HG03045 (cell line): ENCODE results near the gene G6PC3.

ENCODE experiments used
- ATAC-seq: cut with Tn5 transposase; IDR thresholded peaks from one replicate; pipeline ENCODE4 v1.9.1; 2021; ENCODE audit warnings: mild to moderate bottlenecking, moderate library complexity; ENCODE audit not compliant: unreplicated experiment

The G6PC3 gene

GRCh38 chr17:44059101-44059892, 11.2 kb upstream of the G6PC3 start:
- no peak for ATAC-seq

DNA sequence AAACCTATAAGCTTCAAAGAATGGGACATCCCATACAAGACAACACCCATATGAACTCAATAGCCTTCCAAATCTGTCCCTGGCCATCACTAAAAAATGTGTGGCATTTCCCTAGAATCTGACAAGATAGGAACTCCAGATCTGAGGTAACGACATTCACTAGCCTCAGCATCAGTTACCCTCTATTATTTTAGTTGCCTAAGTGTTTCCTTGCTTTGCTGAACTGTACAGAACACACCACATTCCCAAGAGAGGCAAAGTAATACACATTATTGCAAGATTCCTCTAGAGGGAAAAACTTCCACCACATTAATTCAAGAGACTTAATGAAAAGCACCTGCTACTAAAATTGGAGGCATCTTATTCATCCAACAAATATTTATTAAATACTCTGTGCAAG, 9.1 kb upstream of the G6PC3 start:
- no peak for ATAC-seq

DNA sequence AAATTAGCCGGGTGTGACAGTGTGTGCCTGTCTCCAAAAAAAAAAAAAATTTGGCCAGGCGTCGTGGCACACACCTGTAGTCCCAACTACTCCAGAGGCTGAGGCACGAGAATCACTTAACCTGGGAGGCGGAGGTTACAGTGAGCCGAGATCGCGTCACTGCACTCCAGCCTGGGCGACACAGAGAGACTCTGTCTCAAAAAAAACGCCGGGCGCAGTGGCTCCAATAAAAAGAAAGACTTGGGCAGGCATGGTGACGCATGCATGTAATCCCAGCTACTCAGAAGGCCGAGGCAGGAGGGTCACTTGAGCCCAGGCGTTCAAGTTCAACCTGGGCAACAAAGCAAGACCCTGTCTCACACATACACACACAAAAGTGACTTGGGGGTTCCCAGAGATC, 7.7 kb upstream of the G6PC3 start:
- ATAC-seq: no peak

GRCh38 chr17:44063704-44064639, 6.6 kb upstream of the G6PC3 start:
- no peak for ATAC-seq

DNA sequence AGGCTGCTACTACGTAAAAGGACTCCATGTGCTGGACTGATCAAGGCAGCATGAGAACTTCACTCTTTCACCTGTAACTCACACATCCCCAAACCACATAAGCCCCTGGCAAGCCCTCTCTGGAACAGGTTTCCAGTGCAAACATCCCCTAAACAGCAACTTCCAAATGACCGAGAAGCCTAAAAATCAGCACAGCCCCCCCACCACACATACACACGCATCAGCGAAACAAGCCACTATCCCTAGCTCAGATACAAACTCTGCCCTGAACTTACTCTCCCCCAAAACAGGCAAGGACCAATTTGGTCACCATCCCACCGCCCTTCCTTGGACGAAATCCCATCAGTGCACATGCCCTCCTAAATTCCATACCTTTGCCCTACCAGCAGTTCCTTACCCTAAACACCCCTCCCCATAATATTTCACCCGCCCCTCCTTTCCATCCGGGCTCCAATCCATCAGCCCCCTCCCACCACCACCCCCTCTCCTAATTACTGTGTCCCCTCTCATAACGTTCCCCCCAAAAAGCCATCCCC, 4.8 kb upstream of the G6PC3 start:
- no peak for ATAC-seq

DNA sequence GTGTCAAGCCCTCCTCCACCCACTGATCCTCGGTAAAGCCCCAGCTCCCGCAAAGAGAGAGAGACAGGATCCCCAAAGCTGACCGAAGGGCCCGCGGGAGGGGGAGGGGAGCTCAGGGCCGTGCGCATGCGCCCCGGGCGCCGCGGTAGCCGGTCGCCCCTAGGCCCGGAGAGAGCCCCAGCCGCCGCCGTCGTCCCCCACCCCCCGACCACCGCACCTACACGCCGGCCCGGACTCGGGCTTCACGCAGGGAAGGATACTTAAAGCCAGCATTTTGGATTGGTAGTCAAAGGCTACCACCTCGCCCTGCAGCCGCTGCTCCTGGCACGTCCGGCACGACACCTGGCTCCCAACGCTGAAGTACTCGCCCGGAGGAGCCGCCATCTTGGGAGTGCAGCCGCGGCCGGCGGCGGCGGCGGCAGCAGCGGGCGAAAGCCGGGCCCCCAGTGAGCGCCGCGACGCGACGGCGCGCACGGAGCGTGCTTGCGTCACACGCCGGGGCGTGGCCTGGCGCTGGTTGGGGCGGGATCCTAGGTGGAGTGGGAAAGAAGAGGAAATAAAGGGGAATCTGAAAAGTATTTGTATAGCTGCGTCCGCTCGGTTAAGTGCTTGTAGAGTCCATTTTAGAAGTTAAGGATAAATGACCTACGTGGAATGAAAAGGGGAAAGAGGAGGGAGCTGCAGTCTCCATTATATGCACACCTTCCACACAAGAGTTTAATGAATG, 4.2 kb upstream of the G6PC3 start, which contains the start of gene LSM12:
Gene LSM12 (minus strand): TSS at position 468 of the 727 bp plus-strand sequence. CDS start 84 bp downstream, at position 384.
- peak; percentile 65 for ATAC-seq

DNA sequence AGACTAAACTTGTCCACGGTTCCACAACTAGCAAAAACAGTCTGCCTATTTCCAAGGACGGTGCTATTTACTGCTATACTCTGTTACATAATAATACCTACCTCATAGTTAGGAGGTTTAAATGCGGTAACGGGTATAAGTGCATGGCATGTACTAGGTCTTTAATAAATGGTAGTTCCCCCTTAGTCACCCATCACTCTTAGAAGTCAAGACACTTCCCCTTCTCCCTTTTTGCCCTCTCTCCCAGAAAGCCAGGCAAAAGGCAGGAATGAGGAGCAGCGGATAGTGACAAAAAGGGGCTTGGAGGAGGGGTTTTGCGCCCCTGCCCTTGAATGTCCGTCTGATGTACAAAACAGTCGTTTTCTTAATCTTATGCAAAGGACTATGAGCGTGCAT, 3.0 kb upstream of the G6PC3 start:
- no peak for ATAC-seq

GRCh38 chr17:44069974-44070454, 521 bp upstream of the G6PC3 start:
- peak; percentile 3 for ATAC-seq

DNA sequence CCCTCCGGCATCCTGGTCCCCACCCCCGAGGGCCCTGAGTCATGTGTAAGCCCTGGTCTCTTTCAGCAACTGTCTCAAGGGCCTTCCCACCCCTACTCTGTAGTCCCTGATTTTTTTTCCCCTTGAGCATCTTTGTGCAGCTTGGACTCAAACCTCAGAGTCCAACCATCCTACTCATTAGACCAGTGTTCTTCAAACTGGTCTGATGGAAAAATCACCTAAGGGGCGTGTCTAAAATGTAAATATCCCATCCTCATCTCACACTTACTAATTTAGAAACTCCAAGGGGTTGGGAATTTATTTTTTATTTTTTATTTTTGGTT, 624 bp downstream of the G6PC3 start:
- no peak for ATAC-seq

DNA sequence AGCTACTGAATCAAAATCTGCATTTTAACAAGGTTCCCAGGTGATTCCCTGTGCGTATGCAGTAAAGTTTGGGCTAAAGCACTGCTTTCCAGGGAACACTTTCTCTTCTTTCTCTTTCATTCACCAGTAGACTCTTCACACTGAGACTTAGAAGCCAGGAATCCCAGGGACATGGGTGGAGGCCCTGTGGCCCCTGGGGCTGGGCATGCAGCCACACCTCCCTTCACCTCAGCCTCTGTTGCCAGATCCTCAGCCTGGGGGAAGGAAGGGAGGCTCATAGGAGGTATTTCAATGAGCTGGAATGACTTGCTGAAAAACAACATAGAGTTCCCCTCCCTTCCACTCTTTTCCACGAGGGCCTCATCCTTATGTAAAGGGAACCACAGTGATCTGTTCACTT, 1.2 kb downstream of the G6PC3 start:
- no peak for ATAC-seq

- no peak for ATAC-seq
Observed at GRCh38 chr17:44074231-44074910, 3.8 kb downstream of the G6PC3 start.

- ATAC-seq: no peak
Observed at GRCh38 chr17:44074911-44075285, 4.4 kb downstream of the G6PC3 start.

- no peak for ATAC-seq
Observed at GRCh38 chr17:44075598-44076293, 5.2 kb downstream of the G6PC3 start.

DNA sequence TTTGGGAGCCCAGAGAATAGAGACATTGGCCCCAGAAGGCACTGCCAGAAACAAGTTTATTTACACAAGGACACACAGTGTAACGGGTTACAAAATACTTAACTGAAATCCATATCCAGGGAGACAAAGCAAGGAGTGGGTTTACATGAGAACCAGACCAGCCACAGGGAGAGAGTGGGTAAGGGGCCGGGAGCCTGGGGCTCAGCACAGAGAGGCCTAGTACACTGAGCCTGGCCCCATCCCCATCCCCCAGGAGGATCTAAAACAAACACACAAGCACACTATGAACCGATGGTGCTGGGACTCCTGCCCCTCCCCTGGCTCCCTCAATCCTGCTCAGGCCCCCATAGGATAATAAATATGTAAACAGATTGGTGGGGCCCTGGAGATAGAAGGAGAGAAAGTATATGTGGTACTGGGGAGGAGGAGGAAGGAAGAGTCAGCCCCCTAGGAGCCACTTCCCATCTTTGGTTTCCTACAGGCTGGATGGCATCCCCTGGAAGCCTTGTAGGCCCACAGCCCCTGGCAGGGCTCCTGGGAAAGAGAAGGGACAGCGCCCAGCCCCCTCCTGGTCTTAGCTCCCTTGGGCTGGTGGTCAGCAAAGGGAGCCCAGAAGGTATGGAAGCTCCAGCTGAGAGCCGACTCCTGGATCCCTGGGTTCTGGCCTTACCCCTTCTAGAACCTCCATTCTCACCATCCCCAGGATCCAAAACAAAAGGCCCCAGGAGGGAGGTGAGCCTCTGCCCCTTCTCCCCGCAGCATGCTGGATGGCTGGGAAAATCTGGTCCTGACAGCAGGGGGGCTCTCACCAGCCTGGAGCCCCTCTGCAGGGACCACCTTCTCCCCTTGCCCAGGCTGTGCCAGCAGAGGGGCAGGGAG, 6.4 kb downstream of the G6PC3 start:
- ATAC-seq: no peak

DNA sequence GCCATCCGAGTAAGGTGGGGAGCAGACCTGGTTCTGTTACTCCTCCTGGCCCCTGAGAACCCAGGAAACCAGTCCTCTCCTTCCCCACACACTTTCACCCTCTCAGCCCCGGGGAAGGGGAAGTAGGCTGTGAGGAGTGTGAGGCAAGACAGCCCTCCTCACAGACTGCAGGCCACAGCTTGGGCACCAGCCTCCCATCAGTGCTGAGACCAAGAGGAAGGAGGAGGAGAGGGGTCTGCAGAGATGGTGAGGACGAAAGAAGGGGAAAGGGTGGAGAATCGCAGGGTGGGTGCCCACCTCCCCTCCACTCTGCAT, 7.0 kb downstream of the G6PC3 start:
- ATAC-seq: no peak

GRCh38 chr17:44078412-44078811, 7.9 kb downstream of the G6PC3 start:
- no peak for ATAC-seq

- ATAC-seq: no peak
Observed at GRCh38 chr17:44079877-44080821, 9.6 kb downstream of the G6PC3 start.

- no peak for ATAC-seq
Observed at GRCh38 chr17:44081681-44082080, 11.1 kb downstream of the G6PC3 start.
